NCI-H2171 (cell line): Measurements from ENCODE around the gene PDE10A.

ENCODE experiments used
- DNase-seq: peaks from one replicate; lab custom pipeline; 2025; lab: John Stamatoyannopoulos, UW

Gene PDE10A

DNA sequence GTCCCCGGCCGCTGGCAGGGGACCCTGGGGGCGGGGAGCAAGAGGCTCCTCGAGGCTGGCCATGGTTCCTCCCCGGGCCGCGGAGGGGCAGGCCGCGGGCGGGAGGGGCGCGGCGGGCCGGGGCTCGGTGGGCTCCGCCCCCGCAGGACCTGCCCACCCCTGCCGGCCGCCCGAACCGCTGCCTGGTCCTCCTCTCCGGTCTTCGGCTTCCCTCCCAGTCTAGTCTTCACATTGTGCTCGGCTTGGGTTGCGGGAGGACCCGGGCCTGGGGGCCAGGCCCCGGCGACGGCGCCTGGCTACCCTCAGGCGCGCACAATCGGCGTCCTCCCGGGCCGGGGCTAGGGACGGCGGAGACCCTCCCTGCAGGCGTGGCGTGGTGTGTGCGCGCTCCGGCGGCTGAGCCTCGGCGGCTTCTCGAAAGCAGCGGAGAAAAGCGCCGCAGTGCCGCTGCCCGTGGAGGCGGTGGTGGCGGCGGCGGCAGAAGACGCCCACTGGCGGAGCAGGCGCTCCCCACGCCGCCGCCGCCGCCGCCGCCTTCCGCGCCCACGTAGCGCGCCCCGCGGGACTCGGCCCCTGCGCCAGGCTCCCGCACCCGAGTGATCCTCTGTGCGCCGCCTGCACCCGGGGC lies at the start of gene PDE10A:
Gene PDE10A, minus strand, starts transcription at position 493 of the 628 bp plus-strand sequence. Its CDS starts 430 bp downstream, at position 63.
- no peak for DNase-seq

- no peak for DNase-seq
These were observed 46.0 kb upstream of the PDE10A start for GRCh38 chr6:165708985-165709576.

DNA sequence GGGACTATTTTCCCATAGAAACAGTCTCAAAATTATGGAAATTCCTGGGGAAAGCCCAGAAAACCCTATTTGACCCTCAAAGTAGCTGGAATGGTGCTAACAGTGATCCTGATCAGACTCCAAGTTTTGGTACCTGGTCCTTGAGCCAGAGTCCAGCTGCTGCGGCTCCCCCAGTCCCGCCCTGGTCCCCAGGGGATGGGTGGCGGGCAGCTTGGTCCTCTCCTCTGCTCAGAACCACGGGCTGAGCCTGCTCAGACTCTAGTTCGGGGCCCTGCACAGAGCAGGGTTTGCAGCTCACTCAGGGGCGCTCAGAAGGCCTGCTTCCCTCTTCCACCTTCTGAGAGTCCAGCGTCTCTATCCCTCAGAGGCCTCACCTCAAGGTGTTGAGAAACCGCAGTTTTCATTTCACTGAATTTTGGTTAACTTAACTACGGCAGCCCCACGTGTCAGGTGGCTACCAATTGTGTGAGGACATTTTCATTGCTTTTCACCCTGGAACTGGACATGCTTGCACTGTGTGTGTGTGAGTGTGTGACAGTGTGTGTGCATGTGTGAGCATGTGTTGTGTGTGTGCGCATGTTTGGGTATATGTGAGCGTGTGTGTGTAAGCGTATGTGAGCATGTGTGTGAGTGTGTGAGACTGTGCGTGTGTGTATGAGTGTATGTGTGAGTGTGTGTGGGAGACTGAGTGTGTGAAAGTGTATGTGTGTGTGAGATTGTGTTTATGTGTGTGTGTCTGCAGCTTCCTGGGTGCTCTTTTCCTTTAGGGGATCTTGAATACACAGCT lies 44.2 kb upstream of the PDE10A start:
- no peak for DNase-seq

GRCh38 chr6:165705941-165706340 lies 42.9 kb upstream of the PDE10A start:
- DNase-seq = no peak

GRCh38 chr6:165704045-165704748 lies 41.2 kb upstream of the PDE10A start:
- DNase-seq = no peak

DNA sequence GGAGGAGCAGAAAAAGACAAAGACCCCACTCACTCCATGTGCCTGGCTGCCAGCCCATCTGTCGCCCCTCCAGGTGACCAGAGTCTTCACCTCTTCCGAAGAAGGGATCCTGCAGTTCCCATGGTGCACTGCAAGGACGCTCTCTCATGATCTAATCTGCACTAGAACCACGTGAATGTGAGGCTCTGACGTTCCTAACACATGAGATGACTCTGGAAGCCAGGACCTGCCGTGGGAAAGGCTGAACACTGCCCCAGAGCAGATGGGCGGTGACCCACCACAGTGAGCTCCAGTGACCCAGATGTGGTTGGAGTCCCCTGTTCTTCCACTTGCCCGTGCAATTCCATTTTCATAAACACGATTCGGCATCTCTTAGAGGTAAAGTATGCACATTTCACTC lies 39.6 kb upstream of the PDE10A start:
- no peak for DNase-seq

- DNase-seq = no peak
These were observed 38.7 kb upstream of the PDE10A start for GRCh38 chr6:165701564-165702354.

GRCh38 chr6:165701005-165701404 lies 38.0 kb upstream of the PDE10A start:
- no peak for DNase-seq

DNA sequence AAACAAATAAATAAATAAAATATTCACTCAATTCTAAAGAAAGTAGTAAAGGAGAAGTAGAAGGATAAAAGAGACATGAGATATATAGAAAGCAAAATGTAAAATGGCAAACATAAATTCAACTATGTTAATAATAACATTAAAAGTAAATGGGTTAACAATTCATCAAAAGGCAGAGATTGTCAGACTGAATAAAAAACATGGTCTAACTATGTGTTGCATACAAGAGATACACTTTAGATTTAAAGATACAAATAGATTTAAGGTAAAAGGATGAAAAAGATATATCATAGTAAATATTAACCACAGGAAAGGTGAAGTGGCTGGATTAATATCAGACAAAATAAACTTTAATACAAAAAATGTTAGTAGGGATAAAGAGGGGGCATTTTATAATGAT lies 35.8 kb upstream of the PDE10A start:
- DNase-seq = no peak

DNA sequence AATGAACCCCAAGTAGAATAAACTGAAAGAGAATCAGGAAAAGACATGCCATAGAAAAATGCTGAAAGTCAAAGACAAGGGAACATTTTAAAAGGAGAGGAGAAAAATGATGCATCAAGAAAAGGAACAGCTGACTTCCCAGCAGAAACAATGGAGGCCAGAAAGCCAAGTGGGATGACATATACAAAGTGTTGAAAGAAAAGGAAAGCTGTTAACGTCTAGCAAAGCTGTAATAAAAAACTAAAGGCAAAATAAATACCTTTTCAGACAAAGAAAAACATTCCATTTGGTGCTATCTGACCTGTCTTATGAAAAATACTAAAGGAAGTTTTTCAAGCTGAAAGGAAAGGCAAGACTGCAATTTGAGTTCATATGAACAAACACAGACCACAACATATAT lies 34.1 kb upstream of the PDE10A start:
- no peak for DNase-seq

DNA sequence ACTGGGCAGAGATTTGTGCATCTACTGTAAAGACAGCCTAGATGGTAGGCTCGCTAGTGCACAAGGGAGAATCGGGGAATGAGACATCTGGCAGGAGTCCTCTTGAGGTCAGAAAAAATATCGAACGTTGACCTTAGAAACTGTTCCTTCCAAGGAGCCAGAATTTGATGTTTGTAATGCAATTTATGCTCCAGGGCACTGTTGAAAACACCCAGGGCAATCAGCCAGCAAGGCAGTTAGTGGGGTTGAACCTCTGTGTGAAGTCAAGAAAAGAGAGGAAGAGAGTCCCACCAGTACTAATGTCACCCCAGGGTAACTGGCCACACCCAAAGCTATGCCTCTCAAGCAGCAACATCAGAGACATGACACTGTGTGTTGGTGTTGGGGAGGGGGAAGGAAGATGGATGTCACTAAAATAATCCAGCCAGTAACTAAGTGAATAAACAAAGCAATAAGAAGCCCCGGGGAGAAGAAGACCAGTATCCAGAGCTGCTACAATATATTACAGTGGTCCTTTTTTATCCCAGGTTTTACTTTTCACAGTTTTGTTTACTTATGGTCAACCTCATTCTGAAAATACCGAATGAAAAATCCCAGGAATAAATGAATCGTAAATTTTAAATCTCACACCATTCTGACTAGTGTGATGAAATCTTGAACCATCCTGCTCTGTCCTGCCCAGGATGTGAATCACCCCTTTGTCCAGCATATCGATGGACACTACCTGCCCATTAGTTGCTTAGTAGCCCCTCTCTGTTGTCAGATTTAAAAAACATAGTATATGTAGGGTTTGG lies 32.9 kb upstream of the PDE10A start:
- no peak for DNase-seq

DNA sequence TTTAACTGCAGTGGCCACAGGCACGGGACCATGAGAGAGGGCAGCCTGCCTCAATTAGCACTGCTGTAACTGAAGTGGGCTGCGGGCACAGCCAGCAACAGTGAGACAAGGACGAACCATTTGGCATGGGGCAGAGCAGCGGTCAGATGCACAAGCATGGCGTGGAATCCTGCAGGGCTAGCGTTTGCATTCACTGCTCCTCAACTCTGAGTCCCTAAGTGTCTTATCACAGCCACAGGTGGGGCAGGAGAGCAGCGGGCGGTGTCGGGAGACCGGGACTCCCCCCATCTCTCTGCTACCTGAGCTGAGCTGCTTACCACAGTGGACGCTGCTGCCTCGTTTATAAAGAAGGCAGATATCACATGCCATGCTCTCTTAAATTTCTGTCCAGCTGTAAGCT lies 31.3 kb upstream of the PDE10A start:
- no peak for DNase-seq

GRCh38 chr6:165692106-165692653 lies 29.1 kb upstream of the PDE10A start:
- DNase-seq = no peak

GRCh38 chr6:165689699-165690098 lies 26.7 kb upstream of the PDE10A start:
- no peak for DNase-seq

DNA sequence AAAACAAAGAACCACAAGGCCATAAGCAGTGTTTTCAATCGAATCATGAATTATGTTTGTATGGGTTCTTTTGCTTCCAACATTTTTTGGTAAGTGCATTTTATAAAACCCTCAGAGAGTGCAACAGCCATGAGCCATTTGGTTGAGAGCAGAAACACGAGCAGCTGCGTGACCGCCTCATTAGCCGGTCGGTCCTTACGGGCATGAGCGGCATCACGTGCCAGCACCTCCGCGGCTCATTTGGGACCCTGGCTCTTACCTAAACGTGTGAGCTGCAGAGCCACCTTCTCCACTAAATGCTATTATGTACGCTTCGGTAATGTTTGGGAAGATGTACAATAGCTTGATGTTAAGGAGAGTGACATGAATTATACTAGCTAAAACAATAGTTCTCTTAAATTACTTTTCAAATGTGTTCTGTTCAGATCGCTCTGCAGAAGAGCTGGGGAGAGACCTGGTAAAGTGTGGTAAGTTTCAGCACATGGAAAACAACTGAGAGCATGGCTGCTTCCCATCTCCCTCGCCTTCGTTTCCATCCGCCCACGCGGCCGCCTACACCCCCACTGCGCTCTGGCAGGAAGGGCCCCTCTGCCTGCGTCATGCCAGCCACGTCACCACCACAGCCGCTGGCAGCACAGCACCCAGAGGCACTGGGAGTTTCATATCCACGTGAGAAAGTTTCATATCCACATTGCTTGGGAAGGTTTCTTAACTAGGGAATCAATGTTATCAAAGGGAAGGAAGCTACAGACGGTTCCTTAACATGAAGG lies 23.7 kb upstream of the PDE10A start:
- DNase-seq = no peak

DNA sequence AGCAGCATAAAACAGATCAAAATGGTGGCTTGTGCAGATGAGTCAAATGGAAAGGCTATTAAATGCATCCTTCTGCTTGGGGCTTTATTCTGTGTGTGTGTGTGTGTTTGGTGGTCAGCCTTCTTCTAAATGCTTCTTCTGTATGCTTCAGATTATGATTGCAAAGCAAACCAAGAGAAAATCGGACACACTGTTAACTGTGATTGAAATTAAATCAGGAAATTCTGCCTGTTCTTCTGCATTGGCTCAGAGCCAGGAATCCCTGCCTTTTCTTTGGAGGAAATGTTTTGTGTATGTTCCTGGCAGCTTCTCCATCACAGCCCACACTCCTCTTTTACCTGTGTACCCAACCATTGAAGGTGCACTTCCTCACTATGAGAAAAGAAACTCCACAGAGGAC lies 22.3 kb upstream of the PDE10A start:
- DNase-seq = no peak

DNA sequence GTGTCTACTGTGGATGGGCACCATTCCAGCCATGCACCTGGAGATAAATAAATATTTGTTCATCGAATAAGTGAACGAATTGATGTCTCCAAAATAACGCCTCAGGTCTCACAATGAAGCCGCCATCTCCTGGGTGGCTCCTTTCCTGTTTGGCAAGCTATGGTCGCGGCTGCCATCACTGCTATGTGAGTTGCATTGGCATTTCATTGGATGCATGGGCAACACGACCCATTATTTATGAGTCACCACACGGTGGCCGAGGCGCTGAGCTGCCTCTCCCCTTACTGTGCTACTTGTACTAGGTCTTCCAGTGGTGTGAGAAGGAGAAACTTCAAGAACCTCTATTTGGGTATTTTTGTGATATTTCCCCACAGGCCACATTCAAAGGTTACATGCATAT lies 21.3 kb upstream of the PDE10A start:
- no peak for DNase-seq

GRCh38 chr6:165680975-165681374 lies 17.9 kb upstream of the PDE10A start:
- DNase-seq = no peak

DNA sequence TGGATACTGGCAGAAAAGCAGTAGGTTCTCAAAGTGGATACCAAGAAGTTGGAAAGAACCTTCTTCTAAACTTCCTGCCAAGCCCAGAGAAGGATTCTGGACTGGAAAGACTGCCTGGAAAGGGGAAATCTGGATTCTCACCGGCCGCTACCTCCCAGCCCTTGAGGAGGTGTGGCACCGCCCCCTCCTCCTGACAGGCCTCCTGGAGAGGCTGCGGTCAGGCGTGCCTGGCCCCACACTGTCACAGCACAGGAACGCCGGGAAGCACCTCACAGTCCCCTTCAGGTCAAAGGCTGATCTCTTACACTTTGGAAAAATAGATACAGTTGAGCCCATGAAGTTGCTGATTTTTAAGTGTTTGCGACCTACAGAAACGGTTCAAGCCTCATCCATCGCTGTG lies 16.3 kb upstream of the PDE10A start:
- DNase-seq = no peak

- no peak for DNase-seq
These were observed 15.9 kb upstream of the PDE10A start for GRCh38 chr6:165678904-165679303.
